ENCODE measurements around the gene C16orf86. TPM values are rescaled to one million over a fixed set of nuclear protein-coding genes. Genes with fewer than 3 reads are reported as not detected.

The C16orf86 gene, protein sequence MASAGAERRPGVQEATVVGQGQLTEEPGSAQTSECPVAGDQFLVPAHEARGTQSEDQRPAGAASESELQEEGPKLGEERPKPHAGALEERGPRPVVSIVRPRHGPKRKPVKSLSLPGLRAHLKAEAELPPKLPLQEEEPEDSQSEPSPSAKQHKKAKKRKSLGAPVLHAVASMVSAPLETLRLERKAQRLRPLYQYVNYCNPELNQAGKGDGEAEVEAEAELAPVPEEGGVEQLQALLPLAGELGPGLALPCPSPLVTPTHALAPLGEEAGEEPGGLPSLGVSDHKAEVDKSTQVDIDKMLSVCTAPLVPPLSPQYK
- 1 to 10 TPM; 7.5 to 9.6 TPM for total RNA-seq

GRCh38 chr16:67666559-67667452, at the start of gene C16orf86, which contains the start of gene ENKD1:
C16orf86 (plus strand) TSS chr16:67666814; CDS start chr16:67666971, 157 bp downstream.
ENKD1 (minus strand) TSS chr16:67666750; CDS start chr16:67666442, 308 bp downstream.
- peak; percentile 72 for ATAC-seq
- Histone ChIP-seq H3K27me3 (no peaks in the 10 kb centered on the region), H3K27ac (peak within 1 kb of the TSS; percentile 87 to 97 (median 93)), H3K36me3 (replicated peaks in 1 of 2; ENCODE audit: insufficient read depth in 1 of 2, low read depth in 2 of 2) (no peaks in the 10 kb centered on the region), H3K4me1 (peaks cover 59% of the 10 kb centered on the region), H3K9me3 (no peaks in the 10 kb centered on the region), H3K4me3 (peak within 1 kb of the TSS; percentile 44 to 73)
- intact Hi-C loops (cut with DNase I) = no loop called here
- peak; percentile 87 to 93 (median 91) for DNase-seq
- TF ChIP-seq CTCF (IDR thresholded peaks at IDR 0.05) (no peak), POLR2A (IDR thresholded peaks at IDR 0.05) (peak in 1 of 3 donors; percentile 40)
- WGBS, 2 donors = 8 to 33% methylated on average over 10 to 56 of the region's 78 CpGs

DNA sequence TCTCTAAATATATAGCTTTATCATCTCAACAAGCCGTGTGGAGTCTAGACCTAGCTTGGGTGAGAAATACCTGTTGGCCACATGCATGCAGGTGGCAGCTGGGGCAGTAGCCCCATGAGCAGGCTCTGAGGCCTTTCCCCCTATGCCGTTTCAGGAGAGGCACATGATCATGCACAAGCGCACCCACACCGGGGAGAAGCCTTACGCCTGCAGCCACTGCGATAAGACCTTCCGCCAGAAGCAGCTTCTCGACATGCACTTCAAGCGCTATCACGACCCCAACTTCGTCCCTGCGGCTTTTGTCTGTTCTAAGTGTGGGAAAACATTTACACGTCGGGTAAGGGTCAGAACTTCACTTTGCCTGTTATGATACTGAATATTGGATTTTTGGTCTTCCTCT, 38.4 kb upstream of the C16orf86 start:
- no peak overlapping the region for H3K27ac ChIP-seq
- TF ChIP-seq CTCF (IDR thresholded peaks at IDR 0.05) = no peak
- no peak for TF ChIP-seq POLR2A (IDR thresholded peaks at IDR 0.05)
- DNase-seq (no peak), ATAC-seq (no peak)
- peaks cover 6 to 40% of the 10 kb centered on the region in 2 donors for H3K36me3 ChIP-seq (replicated peaks in 1 of 2; ENCODE audit: insufficient read depth in 1 of 2, low read depth in 2 of 2)
- WGBS, 2 donors = 91 to 95% methylated on average over 10 to 14 of the region's 14 CpGs
- no peaks in the 10 kb centered on the region for H3K4me1 ChIP-seq
- intact Hi-C loops (cut with DNase I) = no loop called here
- no peak overlapping the region for H3K4me3 ChIP-seq
- H3K27me3 ChIP-seq = no peaks in the 10 kb centered on the region
- H3K9me3 ChIP-seq = no peaks in the 10 kb centered on the region

DNA sequence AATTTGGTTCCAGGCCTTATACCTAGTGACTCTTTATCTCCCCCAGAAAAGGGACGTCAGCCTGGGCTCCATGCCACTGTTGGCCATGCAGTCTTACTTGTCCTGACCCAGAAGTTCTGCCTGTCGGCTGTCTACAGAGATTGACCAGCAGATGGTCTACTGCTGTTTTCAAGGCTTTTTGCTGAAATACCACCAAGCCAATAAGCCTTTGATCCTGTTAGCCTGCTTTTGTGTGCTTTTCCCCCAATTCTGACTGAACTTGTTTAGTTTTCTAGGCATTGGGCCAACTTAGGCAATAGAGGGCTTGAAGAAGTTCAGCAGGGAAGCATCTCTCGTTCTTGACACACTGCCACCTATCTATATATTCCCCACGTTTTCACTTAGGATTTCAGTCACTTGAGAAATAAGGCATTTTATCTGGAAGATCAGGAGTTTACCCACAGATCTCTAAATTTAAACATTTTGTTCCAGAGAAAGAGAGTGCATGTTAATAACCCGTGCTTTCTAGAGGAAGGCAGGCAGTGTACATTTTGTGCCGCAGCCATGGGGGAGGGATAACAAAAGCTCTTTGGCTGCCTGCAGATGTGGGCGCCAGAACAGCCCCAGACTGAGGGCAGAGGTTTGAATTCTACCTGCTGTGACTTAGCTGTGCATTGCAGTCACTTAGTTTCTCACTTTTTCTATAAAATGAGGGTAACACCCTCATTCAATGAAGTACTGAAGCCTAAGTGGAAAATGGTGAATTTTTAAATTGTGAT, 34.0 kb upstream of the C16orf86 start:
- Histone ChIP-seq H3K27me3 (no peaks in the 10 kb centered on the region), H3K9me3 (no peaks in the 10 kb centered on the region), H3K27ac (no peak overlapping the region), H3K36me3 (replicated peaks in 1 of 2; ENCODE audit: insufficient read depth in 1 of 2, low read depth in 2 of 2) (peaks cover 15 to 43% of the 10 kb centered on the region in 2 donors), H3K4me1 (no peaks in the 10 kb centered on the region), H3K4me3 (no peak overlapping the region)
- 57 to 63% methylated on average over 7 of the region's 7 CpGs for WGBS, 2 donors
- intact Hi-C loops (cut with DNase I) = no loop called here
- DNase-seq (no peak), ATAC-seq (no peak)
- TF ChIP-seq CTCF (IDR thresholded peaks at IDR 0.05) (no peak), POLR2A (IDR thresholded peaks at IDR 0.05) (no peak)

- intact Hi-C loops (cut with DNase I) = no loop called here
- DNase-seq = no peak
- Histone ChIP-seq H3K9me3 (no peaks in the 10 kb centered on the region), H3K27ac (no peak overlapping the region), H3K4me3 (no peak overlapping the region), H3K4me1 (no peaks in the 10 kb centered on the region), H3K27me3 (no peaks in the 10 kb centered on the region), H3K36me3 (replicated peaks in 1 of 2; ENCODE audit: insufficient read depth in 1 of 2, low read depth in 2 of 2) (peaks cover 9 to 41% of the 10 kb centered on the region in 2 donors)
- WGBS, 2 donors = 88 to 97% methylated on average over 8 of the region's 8 CpGs
- no peak for ATAC-seq
- TF ChIP-seq CTCF (IDR thresholded peaks at IDR 0.05) = no peak
- no peak for TF ChIP-seq POLR2A (IDR thresholded peaks at IDR 0.05)
Observed at GRCh38 chr16:67636713-67637112, 29.9 kb upstream of the C16orf86 start.
